GM23248 (cell line): ENCODE data around the gene AGTR1. TPM values are rescaled to one million over a fixed set of nuclear protein-coding genes. Genes with fewer than 3 reads are reported as not detected.

ENCODE experiments used
- DNase-seq: peaks from one replicate; pipeline ENCODE4 v3.0.0-alpha.2; 2015
- H2AFZ ChIP-seq: fragments of 200-600 bp; sonication (generic); 2 replicates; pipeline ENCODE4 v1.6.1; 2016; ENCODE audit warnings: antibody characterized with exemption
- H3F3A ChIP-seq: fragments of 200-600 bp; sonication (generic); 2 replicates; pipeline ENCODE4 v1.6.1; 2016; ENCODE audit warnings: mild to moderate bottlenecking, antibody characterized with exemption, mixed run types; ENCODE audit not compliant: insufficient read depth
- H3K27ac ChIP-seq: fragments of 200-600 bp; sonication (generic); 2 replicates; pipeline ENCODE4 v1.5.1; 2016; ENCODE audit warnings: mild to moderate bottlenecking
- H3K27me3 ChIP-seq: fragments of 200-600 bp; sonication (generic); replicated peaks from 2 replicates; pipeline ENCODE4 v1.6.1; 2016; ENCODE audit warnings: mild to moderate bottlenecking; ENCODE audit not compliant: insufficient read depth
- H3K36me3 ChIP-seq: fragments of 200-600 bp; sonication (generic); 2 replicates; pipeline ENCODE4 v1.6.1; 2016; ENCODE audit warnings: low read depth, mild to moderate bottlenecking
- H3K4me1 ChIP-seq: fragments of 200-600 bp; sonication (generic); 2 replicates; pipeline ENCODE4 v1.6.1; 2016; ENCODE audit warnings: mild to moderate bottlenecking; ENCODE audit not compliant: insufficient read depth
- H3K4me2 ChIP-seq: fragments of 200-600 bp; sonication (generic); one replicate; pipeline ENCODE4 v1.6.1; 2016; ENCODE audit warnings: mild to moderate bottlenecking; ENCODE audit not compliant: unreplicated experiment
- H3K4me3 ChIP-seq: fragments of 200-600 bp; sonication (generic); 2 replicates; pipeline ENCODE4 v1.5.1; 2016; ENCODE audit warnings: mild to moderate bottlenecking
- H3K79me2 ChIP-seq: fragments of 200-600 bp; sonication (generic); 2 replicates; pipeline ENCODE4 v1.6.1; 2016; ENCODE audit warnings: mild to moderate bottlenecking; ENCODE audit not compliant: insufficient read depth
- H3K9ac ChIP-seq: fragments of 200-600 bp; sonication (generic); 2 replicates; pipeline ENCODE4 v1.6.1; 2016; ENCODE audit warnings: mild to moderate bottlenecking
- H3K9me2 ChIP-seq: fragments of 200-600 bp; sonication (generic); 2 replicates; pipeline ENCODE4 v1.6.1; 2016; ENCODE audit warnings: mixed run types, mild to moderate bottlenecking, moderate library complexity; ENCODE audit not compliant: insufficient read depth
- H3K9me3 ChIP-seq: fragments of 200-600 bp; sonication (generic); one replicate; pipeline ENCODE4 v1.6.1; 2017; ENCODE audit warnings: low read depth
- H4K20me1 ChIP-seq: fragments of 200-600 bp; sonication (generic); 2 replicates; pipeline ENCODE4 v1.6.0; 2016; ENCODE audit not compliant: insufficient read depth
- EZH2 ChIP-seq: fragments of 200-600 bp; sonication (generic); IDR thresholded peaks from 2 replicates; pipeline ENCODE4 v1.6.1; 2018; ENCODE audit warnings: antibody characterized with exemption, mild to moderate bottlenecking; ENCODE audit not compliant: insufficient read depth, poor library complexity, severe bottlenecking
- EZH2phosphoT487 ChIP-seq: fragments of 200-600 bp; sonication (generic); IDR thresholded peaks from 2 replicates; pipeline ENCODE4 v1.6.1; 2018; ENCODE audit warnings: antibody characterized with exemption, moderate library complexity, mild to moderate bottlenecking, low read depth; ENCODE audit not compliant: insufficient read depth
- WGBS, 2 experiments: methylation state at CpG; one replicate each; pipeline ENCODE4 v1.1.6; 2015 to 2017; ENCODE audit warnings: low lambda C conversion rate in 2 of 2, low coverage in 1 of 2; ENCODE audit errors: missing lambda C conversion rate in 2 of 2; 5-methylcytosine and 5-hydroxymethylcytosine counted together
- in situ Hi-C: fragments of 300-500 bp; cut with MboI; formaldehyde crosslinking; loops from 2 replicates; pipeline ENCODE4 v1.15.0; 2020
- polyA plus RNA-seq: library from polyadenylated mRNA; unstranded; fragments of >200 nt; fragmentation: Nextera tagmentation; extraction: Ambion mirVana; gene quantifications from 2 replicates; pipeline ENCODE4 v1.2.1, GENCODE V29; 2016
- total RNA-seq: library from RNA; depleted of rRNA; stranded (reverse); fragments of >200 nt; shearing (Covaris generic); gene quantifications from 2 replicates; pipeline ENCODE4 v1.2.3, GENCODE V29; 2014

Gene AGTR1
- total and polyA plus RNA-seq, 2 experiments from 2014 or later: 4.0 TPM

GRCh38 chr3:148714521-148714920, 16.8 kb downstream of the AGTR1 start:
- Histone ChIP-seq H3K9me2 (no peaks in the 10 kb centered on the region), H3K4me3 (no peak overlapping the region), H3K9ac (no peak overlapping the region), H3K4me1 (peaks cover 20% of the 10 kb centered on the region), H3K27ac (no peak overlapping the region), H3K79me2 (no peaks in the 10 kb centered on the region), H3K9me3 (no peaks in the 10 kb centered on the region), H3K27me3 (no peaks in the 10 kb centered on the region), H3K36me3 (no peaks in the 10 kb centered on the region), H2AFZ (no peak overlapping the region), H3K4me2 (no peak overlapping the region), H3F3A (no peaks in the 10 kb centered on the region), H4K20me1 (no peaks in the 10 kb centered on the region)
- in situ Hi-C loops: loop anchor here (10.0 kb wide), 1 partner anchor 330 kb away; no protein-coding TSS in a partner anchor
- 100% methylated on average over 1 of the region's 1 CpG for WGBS, 2 experiments
- TF ChIP-seq EZH2: no peak
- no peak for TF ChIP-seq EZH2phosphoT487
- no peak for DNase-seq

- H3K9ac ChIP-seq: no peak overlapping the region
- H3K4me1 ChIP-seq: peaks cover 18% of the 10 kb centered on the region
- TF ChIP-seq EZH2: no peak
- no peak for TF ChIP-seq EZH2phosphoT487
- no peak overlapping the region for H3K4me3 ChIP-seq
- H3K4me2 ChIP-seq: no peak overlapping the region
- H4K20me1 ChIP-seq: no peaks in the 10 kb centered on the region
- peak; percentile 11 for DNase-seq
- H3K9me3 ChIP-seq: no peaks in the 10 kb centered on the region
- no peaks in the 10 kb centered on the region for H3F3A ChIP-seq
- H3K9me2 ChIP-seq: no peaks in the 10 kb centered on the region
- in situ Hi-C loops: loop anchor here (10.0 kb wide), 1 partner anchor 332 kb away; no protein-coding TSS in a partner anchor
- H3K36me3 ChIP-seq: no peaks in the 10 kb centered on the region
- H2AFZ ChIP-seq: peak overlapping the region; percentile 1
- WGBS, 2 experiments: 61 to 72% methylated on average over 1 of the region's 1 CpG
- no peak overlapping the region for H3K27ac ChIP-seq
- H3K79me2 ChIP-seq: no peaks in the 10 kb centered on the region
- no peaks in the 10 kb centered on the region for H3K27me3 ChIP-seq
Observed at GRCh38 chr3:148716657-148717056, 19.0 kb downstream of the AGTR1 start.

GRCh38 chr3:148717885-148718561, 20.3 kb downstream of the AGTR1 start:
- Histone ChIP-seq H3K9me3 (no peaks in the 10 kb centered on the region), H3K9me2 (no peaks in the 10 kb centered on the region), H3K4me1 (peaks cover 16% of the 10 kb centered on the region), H3K9ac (no peak overlapping the region), H3K36me3 (no peaks in the 10 kb centered on the region), H3K27me3 (no peaks in the 10 kb centered on the region), H3K27ac (no peak overlapping the region), H3K79me2 (no peaks in the 10 kb centered on the region), H3F3A (0 out of 2 replicates have a peak, but pooled peaks cover 5% of the 10 kb centered on the region), H2AFZ (peak overlapping the region; percentile 53), H3K4me2 (no peak overlapping the region), H3K4me3 (no peak overlapping the region), H4K20me1 (no peaks in the 10 kb centered on the region)
- TF ChIP-seq EZH2 (no peak), EZH2phosphoT487 (no peak)
- 79 to 82% methylated on average over 3 of the region's 3 CpGs for WGBS, 2 experiments
- in situ Hi-C loops: loop anchor here (10.0 kb wide), 1 partner anchor 333 kb away; no protein-coding TSS in a partner anchor
- DNase-seq: no peak

GRCh38 chr3:148718982-148719862, 21.5 kb downstream of the AGTR1 start:
- Histone ChIP-seq H3F3A (peaks cover 8% of the 10 kb centered on the region), H3K36me3 (no peaks in the 10 kb centered on the region), H3K9me2 (no peaks in the 10 kb centered on the region), H3K27ac (no peak overlapping the region), H3K4me1 (peaks cover 26% of the 10 kb centered on the region), H3K27me3 (no peaks in the 10 kb centered on the region), H3K79me2 (no peaks in the 10 kb centered on the region), H3K9ac (no peak overlapping the region), H2AFZ (no peak overlapping the region), H3K4me2 (no peak overlapping the region), H3K4me3 (no peak overlapping the region), H4K20me1 (no peaks in the 10 kb centered on the region), H3K9me3 (no peaks in the 10 kb centered on the region)
- 75 to 82% methylated on average over 7 of the region's 7 CpGs for WGBS, 2 experiments
- DNase-seq: peak; percentile 53
- in situ Hi-C loops: loop anchor here (10.0 kb wide), 1 partner anchor 334 kb away; no protein-coding TSS in a partner anchor
- TF ChIP-seq EZH2: no peak
- no peak for TF ChIP-seq EZH2phosphoT487
